HepG2 (cell line): ENCODE measurements around the gene SAPCD1. TPM values are rescaled to one million over a fixed set of nuclear protein-coding genes. Genes with fewer than 3 reads are reported as not detected.

Experiments used
- ATF7-NPFF ChIP-seq: sonication (generic); formaldehyde crosslinking; IDR thresholded peaks from 2 replicates; pipeline ENCODE4 v1.8.1; 2023; ENCODE audit warnings: mild to moderate bottlenecking, low read depth, missing genetic modification reagents, moderate library complexity
- HMGA1 ChIP-seq: sonication (generic); formaldehyde crosslinking; conservative IDR thresholded peaks from 2 replicates; pipeline ENCODE4 v1.4.0; 2020; ENCODE audit warnings: missing genetic modification reagents
- NCOA2 ChIP-seq: sonication (generic); formaldehyde crosslinking; IDR thresholded peaks from 2 replicates; pipeline ENCODE4 v1.8.0; 2022; ENCODE audit warnings: inconsistent platforms
- NFIB ChIP-seq: sonication (generic); formaldehyde crosslinking; IDR thresholded peaks from 2 replicates; pipeline ENCODE4 v1.9.0; 2021; ENCODE audit warnings: missing genetic modification reagents, mild to moderate bottlenecking, borderline replicate concordance
- PHF21A ChIP-seq: sonication (generic); formaldehyde crosslinking; IDR thresholded peaks from 2 replicates; pipeline ENCODE4 v1.5.0; 2020; ENCODE audit warnings: mild to moderate bottlenecking, missing genetic modification reagents
- RFXANK ChIP-seq: IDR thresholded peaks from 2 replicates; pipeline ENCODE4 v1.6.1; 2016
- SALL2 ChIP-seq: sonication (generic); formaldehyde crosslinking; IDR thresholded peaks from 2 replicates; pipeline ENCODE4 v1.8.1; 2023; ENCODE audit warnings: mild to moderate bottlenecking, missing genetic modification reagents, inconsistent platforms
- SP1 ChIP-seq, 2 experiments: fragments of 450-650 bp in 1 of 2; sonication (generic) in 1 of 2; formaldehyde crosslinking in 1 of 2; IDR thresholded peaks; 2 replicates each; pipeline versions ENCODE4 v1.4.0 to v1.6.1; 2016 to 2020; ENCODE audit warnings: missing genetic modification reagents in 1 of 2
- TSC22D2 ChIP-seq: sonication (generic); formaldehyde crosslinking; IDR thresholded peaks from 2 replicates; pipeline ENCODE4 v1.5.1; 2020; ENCODE audit warnings: missing genetic modification reagents, mild to moderate bottlenecking, borderline replicate concordance
- ZBTB7B ChIP-seq: sonication (generic); formaldehyde crosslinking; IDR thresholded peaks from 2 replicates; pipeline ENCODE4 v1.4.0; 2020; ENCODE audit warnings: missing genetic modification reagents
- ZNF274 ChIP-seq: sonication (generic); formaldehyde crosslinking; IDR thresholded peaks from 2 replicates; pipeline ENCODE4 v1.5.1; 2020; ENCODE audit warnings: mild to moderate bottlenecking, missing genetic modification reagents
- ZNF577 ChIP-seq: sonication (generic); formaldehyde crosslinking; IDR thresholded peaks from 2 replicates; pipeline ENCODE4 v1.4.0; 2020; ENCODE audit warnings: mild to moderate bottlenecking, low read depth, missing genetic modification reagents, borderline replicate concordance
- ZNF605 ChIP-seq: sonication (generic); formaldehyde crosslinking; IDR thresholded peaks from 2 replicates; pipeline ENCODE4 v1.8.0; 2022; ENCODE audit warnings: mild to moderate bottlenecking, missing genetic modification reagents
- ZNF7 ChIP-seq: IDR thresholded peaks from 2 replicates; pipeline ENCODE4 v1.6.1; 2016; ENCODE audit warnings: missing biosample characterization, missing genetic modification reagents
- ZNF768 ChIP-seq: sonication (generic); formaldehyde crosslinking; IDR thresholded peaks from 2 replicates; pipeline ENCODE4 v1.4.0; 2020; ENCODE audit warnings: missing genetic modification reagents
- polyA plus RNA-seq, 8 experiments: library from polyadenylated mRNA; depleted of rRNA in 3 of 8; stranded (reverse) in 7 of 8; unstranded in 1 of 8; fragments of >200 nt; fragmentation: Illumina TruSeq in 4 of 8; extraction: Trizol in 4 of 8; gene quantifications; 2 replicates each; pipeline versions ENCODE4 v1.2.1 to v1.2.3, GENCODE V29; 2011 to 2016; ENCODE audit warnings: low read depth in 4 of 8, missing spikeins in 1 of 8, mixed read lengths in 1 of 8; ENCODE audit not compliant: insufficient read depth in 1 of 8
- total RNA-seq, 5 experiments: library from RNA; depleted of rRNA; stranded (reverse); fragments of >200 nt; fragmentation: Illumina TruSeq; extraction: Trizol; gene quantifications; 2 replicates each; pipeline ENCODE4 v1.2.3, GENCODE V29; 2016; ENCODE audit warnings: low read depth in 1 of 5
- TF ChIP-seq, protein P1 (sequence below): sonication (generic); formaldehyde crosslinking; IDR thresholded peaks from 2 replicates; pipeline ENCODE4 v1.5.1; 2020; ENCODE audit warnings: missing genetic modification reagents, mild to moderate bottlenecking, borderline replicate concordance
- TF ChIP-seq, protein P2 (sequence below): sonication (generic); formaldehyde crosslinking; IDR thresholded peaks from 2 replicates; pipeline ENCODE4 v1.9.0; 2022; ENCODE audit warnings: missing genetic modification reagents, mild to moderate bottlenecking, borderline replicate concordance
- TF ChIP-seq, protein P3 (sequence below), 2 experiments: sonication (generic) in 1 of 2; formaldehyde crosslinking in 1 of 2; IDR thresholded peaks; 2 replicates each; pipeline versions ENCODE4 v1.5.1 to v1.6.1; 2011 to 2020; ENCODE audit warnings: borderline replicate concordance in 1 of 2, low read depth in 1 of 2, low read length in 1 of 2, mild to moderate bottlenecking in 1 of 2, missing genetic modification reagents in 1 of 2, moderate library complexity in 1 of 2
- TF ChIP-seq, protein P4 (sequence below): sonication (generic); formaldehyde crosslinking; IDR thresholded peaks from 2 replicates; pipeline ENCODE4 v1.8.0; 2022; ENCODE audit warnings: missing genetic modification reagents, mild to moderate bottlenecking, moderate library complexity, borderline replicate concordance
- TF ChIP-seq, protein P5 (sequence below): sonication (generic); formaldehyde crosslinking; IDR thresholded peaks from 2 replicates; pipeline ENCODE4 v1.9.0; 2021; ENCODE audit warnings: missing genetic modification reagents, mild to moderate bottlenecking, borderline replicate concordance

SAPCD1 gene
- total and polyA plus RNA-seq, 2 of the 13 experiments (the other 11 are each of a cell fraction or from before 2014, with no cell fraction given) = 2.5 to 3.9 TPM

DNA sequence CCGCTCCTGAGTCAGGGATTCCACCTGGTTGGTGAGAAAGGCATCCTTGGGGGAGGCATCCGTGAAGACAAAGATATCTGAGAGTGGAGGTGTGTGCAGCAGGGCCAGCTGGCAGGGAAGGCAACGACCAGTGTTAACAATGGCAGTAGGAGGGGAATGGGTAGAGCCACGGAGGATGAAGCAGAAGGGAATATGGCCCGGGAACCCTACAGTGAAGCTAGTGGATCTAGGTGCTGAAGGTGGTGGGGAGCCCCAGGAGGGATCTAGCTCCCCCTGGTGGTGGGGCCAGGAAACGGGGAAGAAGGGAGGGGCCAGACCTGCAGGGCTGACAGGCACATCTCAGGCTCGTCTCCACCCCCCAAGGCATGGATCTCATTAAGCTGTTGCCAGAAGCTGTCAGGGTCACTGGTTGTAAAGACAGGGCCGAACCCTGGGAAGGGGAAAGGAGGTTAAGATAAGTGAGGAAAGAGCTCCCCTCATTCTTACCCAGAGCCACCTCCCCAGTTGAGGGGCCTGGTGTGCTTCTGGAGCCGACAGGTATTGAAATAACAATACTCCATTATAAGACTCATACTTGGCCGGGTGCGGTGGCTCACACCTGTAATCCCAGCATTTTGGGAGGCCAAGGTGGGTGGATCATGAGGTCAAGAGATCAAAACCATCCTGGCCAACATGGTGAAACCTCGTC lies 7.4 kb downstream of the SAPCD1 start (continued):
- TF ChIP-seq NCOA2 (CRISPR knock-in tag) (0 out of 2 replicates have a peak, but pooled peaks have one; percentile 21), RFXANK (CRISPR knock-in tag) (no peak), HMGA1 (CRISPR knock-in tag) (no peak), SALL2 (no peak), NFIB (no peak), ZNF274 (CRISPR knock-in tag) (no peak), ZNF605 (CRISPR knock-in tag) (no peak), ATF7-NPFF (no peak; the same call in 1 of the 2 replicates), SP1 (IDR thresholded peaks at IDR 0.05) (no peak), SP1 (CRISPR knock-in tag; IDR thresholded peaks at IDR 0.05) (peak; percentile 71), ZBTB7B (no peak), ZNF577 (CRISPR knock-in tag) (no peak), PHF21A (no peak), ZNF768 (CRISPR knock-in tag) (no peak), ZNF7 (CRISPR knock-in tag) (no peak), TSC22D2 (CRISPR knock-in tag) (no peak)
- TF ChIP-seq, protein P1, sequence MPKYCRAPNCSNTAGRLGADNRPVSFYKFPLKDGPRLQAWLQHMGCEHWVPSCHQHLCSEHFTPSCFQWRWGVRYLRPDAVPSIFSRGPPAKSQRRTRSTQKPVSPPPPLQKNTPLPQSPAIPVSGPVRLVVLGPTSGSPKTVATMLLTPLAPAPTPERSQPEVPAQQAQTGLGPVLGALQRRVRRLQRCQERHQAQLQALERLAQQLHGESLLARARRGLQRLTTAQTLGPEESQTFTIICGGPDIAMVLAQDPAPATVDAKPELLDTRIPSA (CRISPR knock-in tag) = no peak
- TF ChIP-seq, protein P2, sequence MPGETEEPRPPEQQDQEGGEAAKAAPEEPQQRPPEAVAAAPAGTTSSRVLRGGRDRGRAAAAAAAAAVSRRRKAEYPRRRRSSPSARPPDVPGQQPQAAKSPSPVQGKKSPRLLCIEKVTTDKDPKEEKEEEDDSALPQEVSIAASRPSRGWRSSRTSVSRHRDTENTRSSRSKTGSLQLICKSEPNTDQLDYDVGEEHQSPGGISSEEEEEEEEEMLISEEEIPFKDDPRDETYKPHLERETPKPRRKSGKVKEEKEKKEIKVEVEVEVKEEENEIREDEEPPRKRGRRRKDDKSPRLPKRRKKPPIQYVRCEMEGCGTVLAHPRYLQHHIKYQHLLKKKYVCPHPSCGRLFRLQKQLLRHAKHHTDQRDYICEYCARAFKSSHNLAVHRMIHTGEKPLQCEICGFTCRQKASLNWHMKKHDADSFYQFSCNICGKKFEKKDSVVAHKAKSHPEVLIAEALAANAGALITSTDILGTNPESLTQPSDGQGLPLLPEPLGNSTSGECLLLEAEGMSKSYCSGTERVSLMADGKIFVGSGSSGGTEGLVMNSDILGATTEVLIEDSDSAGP (CRISPR knock-in tag) = peak; percentile 77
- TF ChIP-seq, protein P3, sequence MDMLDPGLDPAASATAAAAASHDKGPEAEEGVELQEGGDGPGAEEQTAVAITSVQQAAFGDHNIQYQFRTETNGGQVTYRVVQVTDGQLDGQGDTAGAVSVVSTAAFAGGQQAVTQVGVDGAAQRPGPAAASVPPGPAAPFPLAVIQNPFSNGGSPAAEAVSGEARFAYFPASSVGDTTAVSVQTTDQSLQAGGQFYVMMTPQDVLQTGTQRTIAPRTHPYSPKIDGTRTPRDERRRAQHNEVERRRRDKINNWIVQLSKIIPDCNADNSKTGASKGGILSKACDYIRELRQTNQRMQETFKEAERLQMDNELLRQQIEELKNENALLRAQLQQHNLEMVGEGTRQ (IDR thresholded peaks at IDR 0.05; ENCODE audit: low read depth, low read length) = no peak
- TF ChIP-seq, protein P3 (CRISPR knock-in tag; IDR thresholded peaks at IDR 0.05; ENCODE audit: borderline replicate concordance) = no peak; the same call in 1 of the 2 replicates
- TF ChIP-seq, protein P4, sequence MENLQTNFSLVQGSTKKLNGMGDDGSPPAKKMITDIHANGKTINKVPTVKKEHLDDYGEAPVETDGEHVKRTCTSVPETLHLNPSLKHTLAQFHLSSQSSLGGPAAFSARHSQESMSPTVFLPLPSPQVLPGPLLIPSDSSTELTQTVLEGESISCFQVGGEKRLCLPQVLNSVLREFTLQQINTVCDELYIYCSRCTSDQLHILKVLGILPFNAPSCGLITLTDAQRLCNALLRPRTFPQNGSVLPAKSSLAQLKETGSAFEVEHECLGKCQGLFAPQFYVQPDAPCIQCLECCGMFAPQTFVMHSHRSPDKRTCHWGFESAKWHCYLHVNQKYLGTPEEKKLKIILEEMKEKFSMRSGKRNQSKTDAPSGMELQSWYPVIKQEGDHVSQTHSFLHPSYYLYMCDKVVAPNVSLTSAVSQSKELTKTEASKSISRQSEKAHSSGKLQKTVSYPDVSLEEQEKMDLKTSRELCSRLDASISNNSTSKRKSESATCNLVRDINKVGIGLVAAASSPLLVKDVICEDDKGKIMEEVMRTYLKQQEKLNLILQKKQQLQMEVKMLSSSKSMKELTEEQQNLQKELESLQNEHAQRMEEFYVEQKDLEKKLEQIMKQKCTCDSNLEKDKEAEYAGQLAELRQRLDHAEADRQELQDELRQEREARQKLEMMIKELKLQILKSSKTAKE (CRISPR knock-in tag) = no peak
- TF ChIP-seq, protein P5, sequence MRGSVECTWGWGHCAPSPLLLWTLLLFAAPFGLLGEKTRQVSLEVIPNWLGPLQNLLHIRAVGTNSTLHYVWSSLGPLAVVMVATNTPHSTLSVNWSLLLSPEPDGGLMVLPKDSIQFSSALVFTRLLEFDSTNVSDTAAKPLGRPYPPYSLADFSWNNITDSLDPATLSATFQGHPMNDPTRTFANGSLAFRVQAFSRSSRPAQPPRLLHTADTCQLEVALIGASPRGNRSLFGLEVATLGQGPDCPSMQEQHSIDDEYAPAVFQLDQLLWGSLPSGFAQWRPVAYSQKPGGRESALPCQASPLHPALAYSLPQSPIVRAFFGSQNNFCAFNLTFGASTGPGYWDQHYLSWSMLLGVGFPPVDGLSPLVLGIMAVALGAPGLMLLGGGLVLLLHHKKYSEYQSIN (CRISPR knock-in tag) = no peak
